ENCODE results near the gene NIPBL. TPM values are rescaled to one million over a fixed set of nuclear protein-coding genes. Genes with fewer than 3 reads are reported as not detected.

NIPBL gene
- total RNA-seq, 1 donor from 2014 or later = 61.5 TPM

GRCh38 chr5:37064442-37064841, 187.9 kb downstream of the NIPBL start:
- no peaks in the 10 kb centered on the region for H3K9me3 Mint-ChIP-seq (ENCODE audit: unreplicated experiment)
- TF ChIP-seq CTCF (IDR thresholded peaks at IDR 0.05; ENCODE audit: unreplicated experiment) = no peak
- H3K27ac Mint-ChIP-seq (ENCODE audit: unreplicated experiment) = no peak overlapping the region
- H3K4me3 Mint-ChIP-seq (ENCODE audit: unreplicated experiment) = no peak overlapping the region
- H3K4me1 Mint-ChIP-seq (ENCODE audit: unreplicated experiment) = no peaks in the 10 kb centered on the region
- peaks cover 6% of the 10 kb centered on the region for H3K36me3 Mint-ChIP-seq (ENCODE audit: low read depth, unreplicated experiment)
- H3K27me3 Mint-ChIP-seq (ENCODE audit: unreplicated experiment) = no peaks in the 10 kb centered on the region
- no peak for DNase-seq (ENCODE audit: low spot score)

- Mint-ChIP-seq H3K36me3 (ENCODE audit: low read depth, unreplicated experiment) (no peaks in the 10 kb centered on the region), H3K4me1 (ENCODE audit: unreplicated experiment) (no peaks in the 10 kb centered on the region), H3K4me3 (ENCODE audit: unreplicated experiment) (no peak overlapping the region), H3K27me3 (ENCODE audit: unreplicated experiment) (no peaks in the 10 kb centered on the region), H3K9me3 (ENCODE audit: unreplicated experiment) (no peaks in the 10 kb centered on the region), H3K27ac (ENCODE audit: unreplicated experiment) (no peak overlapping the region)
- DNase-seq (ENCODE audit: low spot score) = no peak
- no peak for TF ChIP-seq CTCF (IDR thresholded peaks at IDR 0.05; ENCODE audit: unreplicated experiment)
These were observed 194.9 kb downstream of the NIPBL start for GRCh38 chr5:37071487-37071886.

- H3K9me3 Mint-ChIP-seq (ENCODE audit: unreplicated experiment) = no peaks in the 10 kb centered on the region
These were observed 195.5 kb downstream of the NIPBL start for GRCh38 chr5:37071901-37072581.

GRCh38 chr5:37075399-37075950, 198.9 kb downstream of the NIPBL start:
- no peak for TF ChIP-seq CTCF (IDR thresholded peaks at IDR 0.05; ENCODE audit: unreplicated experiment)
- no peak for DNase-seq (ENCODE audit: low spot score)
- H3K36me3 Mint-ChIP-seq (ENCODE audit: low read depth, unreplicated experiment) = peaks cover 8% of the 10 kb centered on the region
- H3K27ac Mint-ChIP-seq (ENCODE audit: unreplicated experiment) = no peak overlapping the region
- H3K27me3 Mint-ChIP-seq (ENCODE audit: unreplicated experiment) = no peaks in the 10 kb centered on the region
- H3K4me1 Mint-ChIP-seq (ENCODE audit: unreplicated experiment) = no peaks in the 10 kb centered on the region
- H3K9me3 Mint-ChIP-seq (ENCODE audit: unreplicated experiment) = no peaks in the 10 kb centered on the region
- H3K4me3 Mint-ChIP-seq (ENCODE audit: unreplicated experiment) = no peak overlapping the region

More at GRCh38 chr5:37071901-37072581, 195.5 kb downstream of the NIPBL start:
- Mint-ChIP-seq H3K36me3 (ENCODE audit: low read depth, unreplicated experiment) (no peaks in the 10 kb centered on the region), H3K27ac (ENCODE audit: unreplicated experiment) (no peak overlapping the region), H3K4me1 (ENCODE audit: unreplicated experiment) (no peaks in the 10 kb centered on the region), H3K4me3 (ENCODE audit: unreplicated experiment) (no peak overlapping the region), H3K27me3 (ENCODE audit: unreplicated experiment) (no peaks in the 10 kb centered on the region)
- DNase-seq (ENCODE audit: low spot score) = no peak
- TF ChIP-seq CTCF (IDR thresholded peaks at IDR 0.05; ENCODE audit: unreplicated experiment) = no peak

GRCh38 chr5:37077146-37077545, 200.6 kb downstream of the NIPBL start:
- Mint-ChIP-seq H3K9me3 (ENCODE audit: unreplicated experiment) (no peaks in the 10 kb centered on the region), H3K27me3 (ENCODE audit: unreplicated experiment) (no peaks in the 10 kb centered on the region), H3K4me1 (ENCODE audit: unreplicated experiment) (no peaks in the 10 kb centered on the region), H3K36me3 (ENCODE audit: low read depth, unreplicated experiment) (peaks cover 8% of the 10 kb centered on the region), H3K4me3 (ENCODE audit: unreplicated experiment) (no peak overlapping the region), H3K27ac (ENCODE audit: unreplicated experiment) (no peak overlapping the region)
- TF ChIP-seq CTCF (IDR thresholded peaks at IDR 0.05; ENCODE audit: unreplicated experiment) = no peak
- no peak for DNase-seq (ENCODE audit: low spot score)
